ENCODE measurements around the gene CCNE1. TPM values are rescaled to one million over a fixed set of nuclear protein-coding genes. Genes with fewer than 3 reads are reported as not detected.

CCNE1 gene
- 1 to 10 TPM; 1.5 to 5.0 (median 2.9) TPM for total RNA-seq

GRCh38 chr19:29811125-29812079, at the start of gene CCNE1:
TSS of gene CCNE1 (plus strand) at chr19:29811991. CDS start at chr19:29812556, 565 bp downstream.
- Histone ChIP-seq H3K4me1 (peaks cover 0 to 19% (median 4%) of the 10 kb centered on the region in 3 donors), H3K36me3 (no peaks in the 10 kb centered on the region), H3K4me3 (peak within 1 kb of the TSS; percentile 47 to 69), H3K27me3 (no peaks in the 10 kb centered on the region), H3K9me3 (no peaks in the 10 kb centered on the region), H3K27ac (peak within 1 kb of the TSS in 3 of 4 donors; percentile 63 to 80 (median 80))
- WGBS, 2 donors (ENCODE audit: low coverage in 1 of 2) = 3 to 27% methylated on average over 5 to 6 of the region's 125 CpGs
- TF ChIP-seq POLR2AphosphoS5 (IDR thresholded peaks at IDR 0.05) = no peak
- no peak for TF ChIP-seq POLR2A (IDR thresholded peaks at IDR 0.05)
- TF ChIP-seq, protein P1, sequence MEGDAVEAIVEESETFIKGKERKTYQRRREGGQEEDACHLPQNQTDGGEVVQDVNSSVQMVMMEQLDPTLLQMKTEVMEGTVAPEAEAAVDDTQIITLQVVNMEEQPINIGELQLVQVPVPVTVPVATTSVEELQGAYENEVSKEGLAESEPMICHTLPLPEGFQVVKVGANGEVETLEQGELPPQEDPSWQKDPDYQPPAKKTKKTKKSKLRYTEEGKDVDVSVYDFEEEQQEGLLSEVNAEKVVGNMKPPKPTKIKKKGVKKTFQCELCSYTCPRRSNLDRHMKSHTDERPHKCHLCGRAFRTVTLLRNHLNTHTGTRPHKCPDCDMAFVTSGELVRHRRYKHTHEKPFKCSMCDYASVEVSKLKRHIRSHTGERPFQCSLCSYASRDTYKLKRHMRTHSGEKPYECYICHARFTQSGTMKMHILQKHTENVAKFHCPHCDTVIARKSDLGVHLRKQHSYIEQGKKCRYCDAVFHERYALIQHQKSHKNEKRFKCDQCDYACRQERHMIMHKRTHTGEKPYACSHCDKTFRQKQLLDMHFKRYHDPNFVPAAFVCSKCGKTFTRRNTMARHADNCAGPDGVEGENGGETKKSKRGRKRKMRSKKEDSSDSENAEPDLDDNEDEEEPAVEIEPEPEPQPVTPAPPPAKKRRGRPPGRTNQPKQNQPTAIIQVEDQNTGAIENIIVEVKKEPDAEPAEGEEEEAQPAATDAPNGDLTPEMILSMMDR (IDR thresholded peaks at IDR 0.05) = no peak
- no peak for TF ChIP-seq EP300 (IDR thresholded peaks at IDR 0.05)
- peak; percentile 98 for ATAC-seq

DNA sequence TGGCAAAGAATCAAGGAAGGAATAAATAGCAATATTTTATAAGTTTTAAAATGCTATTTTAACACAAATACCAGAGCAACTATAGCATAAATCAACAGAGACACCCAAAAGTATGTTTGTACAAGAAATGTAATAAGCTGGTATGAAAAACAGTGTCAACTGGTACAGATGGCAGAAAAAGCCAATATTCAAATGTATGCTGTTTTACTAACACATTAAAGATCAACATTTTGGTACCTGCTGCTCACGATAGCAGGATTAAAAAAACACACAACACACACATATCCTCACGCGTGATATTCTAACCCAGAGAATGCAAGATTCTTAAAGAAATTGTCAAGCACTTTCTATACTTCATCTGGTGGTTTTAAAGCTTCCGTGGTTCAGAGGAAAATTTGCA, 48.6 kb upstream of the CCNE1 start:
- 73 to 84% methylated on average over 4 of the region's 4 CpGs for WGBS, 2 donors (ENCODE audit: low coverage in 1 of 2)

GRCh38 chr19:29764361-29764760, 47.4 kb upstream of the CCNE1 start:
- H3K9me3 ChIP-seq = no peaks in the 10 kb centered on the region
- no peak overlapping the region for H3K4me3 ChIP-seq
- peaks cover 0 to 7% (median 0%) of the 10 kb centered on the region in 3 donors for H3K4me1 ChIP-seq
- WGBS, 2 donors (ENCODE audit: low coverage in 1 of 2) = 78 to 96% methylated on average over 5 to 6 of the region's 8 CpGs
- peaks cover 19% of the 10 kb centered on the region for H3K27me3 ChIP-seq
- no peak overlapping the region for H3K27ac ChIP-seq
- no peak for ATAC-seq
- H3K36me3 ChIP-seq = no peaks in the 10 kb centered on the region
- no peak for TF ChIP-seq POLR2A (IDR thresholded peaks at IDR 0.05)
- TF ChIP-seq, protein P1 (IDR thresholded peaks at IDR 0.05) = no peak
- TF ChIP-seq POLR2AphosphoS5 (IDR thresholded peaks at IDR 0.05) = no peak
- no peak for TF ChIP-seq EP300 (IDR thresholded peaks at IDR 0.05)

More for the DNA sequence above, 48.6 kb upstream of the CCNE1 start:
- H3K9me3 ChIP-seq = no peaks in the 10 kb centered on the region
- no peak for TF ChIP-seq POLR2A (IDR thresholded peaks at IDR 0.05)
- no peak overlapping the region for H3K27ac ChIP-seq
- H3K4me1 ChIP-seq = peaks cover 0 to 7% (median 0%) of the 10 kb centered on the region in 3 donors
- H3K27me3 ChIP-seq = peaks cover 19% of the 10 kb centered on the region
- no peak for ATAC-seq
- no peak overlapping the region for H3K4me3 ChIP-seq
- H3K36me3 ChIP-seq = no peaks in the 10 kb centered on the region

DNA sequence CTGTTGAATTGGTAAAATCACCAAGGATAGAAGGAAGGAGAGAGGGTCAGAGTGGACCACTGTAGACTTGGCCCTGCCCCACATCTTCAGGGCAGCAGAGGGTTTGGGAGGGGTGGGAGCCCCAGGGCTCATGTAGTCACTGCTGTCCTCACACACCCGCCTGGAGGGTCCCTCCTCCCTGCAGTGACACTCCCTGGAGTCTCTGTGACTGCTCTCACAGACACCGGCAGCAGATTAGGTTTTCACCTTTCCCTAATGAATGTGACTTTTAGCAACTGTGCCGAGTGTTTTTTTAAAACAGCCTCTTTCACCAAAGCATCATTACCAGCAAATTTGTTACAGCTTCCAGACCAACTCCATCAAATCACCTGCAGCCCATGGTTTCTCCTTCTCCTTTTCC, 45.7 kb upstream of the CCNE1 start:
- 40 to 43% methylated on average over 3 of the region's 3 CpGs for WGBS, 2 donors (ENCODE audit: low coverage in 1 of 2)
- Histone ChIP-seq H3K27ac (no peak overlapping the region), H3K9me3 (no peaks in the 10 kb centered on the region), H3K4me1 (no peaks in the 10 kb centered on the region), H3K36me3 (no peaks in the 10 kb centered on the region), H3K4me3 (no peak overlapping the region), H3K27me3 (peaks cover 8% of the 10 kb centered on the region)
- no peak for ATAC-seq
- TF ChIP-seq, protein P1 (IDR thresholded peaks at IDR 0.05) = no peak
- TF ChIP-seq EP300 (IDR thresholded peaks at IDR 0.05) (no peak), POLR2AphosphoS5 (IDR thresholded peaks at IDR 0.05) (no peak), POLR2A (IDR thresholded peaks at IDR 0.05) (no peak)

- Histone ChIP-seq H3K27me3 (peaks cover 5% of the 10 kb centered on the region), H3K4me1 (peaks cover 0 to 6% (median 0%) of the 10 kb centered on the region in 3 donors), H3K9me3 (no peaks in the 10 kb centered on the region), H3K27ac (no peak overlapping the region), H3K4me3 (no peak overlapping the region), H3K36me3 (no peaks in the 10 kb centered on the region)
- WGBS, 2 donors (ENCODE audit: low coverage in 1 of 2) = 61 to 73% methylated on average over 2 to 5 of the region's 8 CpGs
- TF ChIP-seq EP300 (IDR thresholded peaks at IDR 0.05) (no peak), POLR2AphosphoS5 (IDR thresholded peaks at IDR 0.05) (no peak)
- ATAC-seq = no peak
Observed at GRCh38 chr19:29767039-29767735, 44.6 kb upstream of the CCNE1 start.

Measured in gastroesophageal sphincter (tissue), 4 donors.